GM23338 (cell line): ENCODE data around the gene AOPEP.

ENCODE experiments used
- CREB1 ChIP-seq: fragments of 250-450 bp; sonication (Bioruptor Pico); IDR thresholded peaks from 2 replicates; pipeline ENCODE4 v1.5.0; 2020; ENCODE audit warnings: low read depth, mild to moderate bottlenecking, moderate library complexity
- EZH2 ChIP-seq: fragments of 200-600 bp; sonication (generic); IDR thresholded peaks from one replicate; pipeline ENCODE4 v1.8.0; 2017; ENCODE audit warnings: antibody characterized with exemption, mild to moderate bottlenecking, low read depth; ENCODE audit not compliant: unreplicated experiment
- EZH2phosphoT487 ChIP-seq: fragments of 200-600 bp; sonication (generic); IDR thresholded peaks from one replicate; pipeline ENCODE4 v1.8.1; 2018; ENCODE audit warnings: antibody characterized with exemption; ENCODE audit not compliant: unreplicated experiment
- JUNB ChIP-seq: IDR thresholded peaks from one replicate; pipeline ENCODE4 v1.6.1; 2016; ENCODE audit warnings: antibody characterized with exemption; ENCODE audit not compliant: unreplicated experiment
- TF ChIP-seq, protein P1 (sequence below), 2 experiments: fragments of 200-600 bp in 1 of 2; sonication (generic) in 1 of 2; conservative IDR thresholded peaks; 2 replicates each; pipeline versions ENCODE4 v1.5.1 to v1.6.1; 2016 to 2017; ENCODE audit warnings: antibody characterized with exemption in 2 of 2, low read depth in 2 of 2, mild to moderate bottlenecking in 2 of 2, moderate library complexity in 1 of 2

DNA sequence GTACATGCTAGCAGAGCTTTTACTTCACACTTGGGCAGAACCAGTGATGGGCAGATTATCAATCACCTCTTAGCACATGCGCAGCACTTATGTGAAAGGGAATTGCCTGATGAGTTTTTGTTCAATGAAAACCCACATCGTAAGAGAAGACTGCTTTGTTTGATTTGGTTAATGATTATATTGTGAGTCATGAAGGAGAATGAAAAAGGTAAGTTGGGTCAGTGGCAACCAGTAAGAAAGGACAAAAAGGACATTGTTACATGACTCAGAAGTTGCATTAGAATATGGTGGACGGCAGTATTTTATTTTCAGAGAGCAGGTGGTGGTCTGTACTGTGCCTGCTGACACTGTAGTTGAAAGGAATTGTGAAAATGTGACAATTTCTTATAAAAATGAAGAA is 127.4 kb downstream of the AOPEP start:
- TF ChIP-seq, protein P1, sequence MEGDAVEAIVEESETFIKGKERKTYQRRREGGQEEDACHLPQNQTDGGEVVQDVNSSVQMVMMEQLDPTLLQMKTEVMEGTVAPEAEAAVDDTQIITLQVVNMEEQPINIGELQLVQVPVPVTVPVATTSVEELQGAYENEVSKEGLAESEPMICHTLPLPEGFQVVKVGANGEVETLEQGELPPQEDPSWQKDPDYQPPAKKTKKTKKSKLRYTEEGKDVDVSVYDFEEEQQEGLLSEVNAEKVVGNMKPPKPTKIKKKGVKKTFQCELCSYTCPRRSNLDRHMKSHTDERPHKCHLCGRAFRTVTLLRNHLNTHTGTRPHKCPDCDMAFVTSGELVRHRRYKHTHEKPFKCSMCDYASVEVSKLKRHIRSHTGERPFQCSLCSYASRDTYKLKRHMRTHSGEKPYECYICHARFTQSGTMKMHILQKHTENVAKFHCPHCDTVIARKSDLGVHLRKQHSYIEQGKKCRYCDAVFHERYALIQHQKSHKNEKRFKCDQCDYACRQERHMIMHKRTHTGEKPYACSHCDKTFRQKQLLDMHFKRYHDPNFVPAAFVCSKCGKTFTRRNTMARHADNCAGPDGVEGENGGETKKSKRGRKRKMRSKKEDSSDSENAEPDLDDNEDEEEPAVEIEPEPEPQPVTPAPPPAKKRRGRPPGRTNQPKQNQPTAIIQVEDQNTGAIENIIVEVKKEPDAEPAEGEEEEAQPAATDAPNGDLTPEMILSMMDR (conservative IDR thresholded peaks at IDR 0.05; ENCODE audit: low read depth in 2 of 2), result no peak
- TF ChIP-seq EZH2phosphoT487 (no peak), EZH2 (no peak), JUNB (no peak), CREB1 (CRISPR knock-in tag) (no peak)
